Astrocyte (in vitro differentiated cells and primary cell): Measurements from ENCODE around the gene APC2. TPM values are rescaled to one million over a fixed set of nuclear protein-coding genes. Genes with fewer than 3 reads are reported as not detected.

Experiments used
- DNase-seq: peaks from one replicate; pipeline ENCODE4 v3.0.0-alpha.2; 2010; ENCODE audit warnings: low read depth
- FAIRE-seq: peaks from 2 replicates; lab custom pipeline; 2011; peaks lifted over from hg19 to GRCh38; lab: Jason Lieb, UNC
- H2AFZ ChIP-seq: 2 replicates; pipeline ENCODE4 v1.6.0; 2012; ENCODE audit warnings: low read depth, low read length, inconsistent platforms
- H3K27ac ChIP-seq: 2 replicates; pipeline ENCODE4 v1.5.1; 2011; ENCODE audit warnings: low read depth, low read length, inconsistent platforms
- H3K27me3 ChIP-seq: 2 replicates; pipeline ENCODE4 v1.6.0; 2011; ENCODE audit warnings: low read length, inconsistent platforms; ENCODE audit not compliant: insufficient read depth
- H3K36me3 ChIP-seq: 2 replicates; pipeline ENCODE4 v1.5.1; 2011; ENCODE audit warnings: low read length, inconsistent platforms; ENCODE audit not compliant: insufficient read depth
- H3K4me1 ChIP-seq: 2 replicates; pipeline ENCODE4 v1.5.1; 2011; ENCODE audit warnings: low read length, inconsistent platforms; ENCODE audit not compliant: insufficient read depth
- H3K4me2 ChIP-seq: 2 replicates; pipeline ENCODE4 v1.6.0; 2012; ENCODE audit warnings: low read length, inconsistent platforms
- H3K4me3 ChIP-seq: 2 replicates; pipeline ENCODE4 v1.5.1; 2011; ENCODE audit warnings: low read depth, mild to moderate bottlenecking, low read length, inconsistent platforms; ENCODE audit not compliant: insufficient read depth
- H3K79me2 ChIP-seq: 2 replicates; pipeline ENCODE4 v1.6.0; 2012; ENCODE audit warnings: mild to moderate bottlenecking, low read length, inconsistent platforms; ENCODE audit not compliant: insufficient read depth
- H3K9ac ChIP-seq: 2 replicates; pipeline ENCODE4 v1.6.0; 2012; ENCODE audit warnings: mild to moderate bottlenecking, low read length, inconsistent platforms
- H3K9me3 ChIP-seq: 2 replicates; pipeline ENCODE4 v1.5.1; 2012; ENCODE audit warnings: low read depth, mild to moderate bottlenecking, low read length, inconsistent platforms; ENCODE audit not compliant: insufficient read depth
- H4K20me1 ChIP-seq: 2 replicates; pipeline ENCODE4 v1.6.0; 2012; ENCODE audit warnings: low read length, inconsistent platforms; ENCODE audit not compliant: insufficient read depth
- H3K27ac Mint-ChIP-seq: one replicate; pipeline ENCODE4 v1.8.0; 2021; ENCODE audit warnings: mild to moderate bottlenecking, mixed read lengths; ENCODE audit not compliant: unreplicated experiment
- H3K27me3 Mint-ChIP-seq: one replicate; pipeline ENCODE4 v1.8.0; 2021; ENCODE audit warnings: low read depth, mixed read lengths; ENCODE audit not compliant: unreplicated experiment
- H3K36me3 Mint-ChIP-seq: one replicate; pipeline ENCODE4 v1.8.0; 2021; ENCODE audit warnings: low read depth, mixed read lengths; ENCODE audit not compliant: unreplicated experiment
- H3K4me1 Mint-ChIP-seq: one replicate; pipeline ENCODE4 v1.8.0; 2021; ENCODE audit warnings: low read depth, mixed read lengths; ENCODE audit not compliant: unreplicated experiment
- H3K4me3 Mint-ChIP-seq: one replicate; pipeline ENCODE4 v1.8.0; 2021; ENCODE audit warnings: mild to moderate bottlenecking, moderate library complexity, mixed read lengths; ENCODE audit not compliant: unreplicated experiment
- H3K9me3 Mint-ChIP-seq: one replicate; pipeline ENCODE4 v1.8.0; 2021; ENCODE audit warnings: mild to moderate bottlenecking, mixed read lengths; ENCODE audit not compliant: unreplicated experiment
- CTCF ChIP-seq: IDR thresholded peaks from 2 replicates; pipeline ENCODE4 v1.5.1; 2011; ENCODE audit warnings: low read depth, mild to moderate bottlenecking, inconsistent platforms, low read length, moderate library complexity; ENCODE audit not compliant: insufficient read depth
- EZH2 ChIP-seq: IDR thresholded peaks from 2 replicates; pipeline ENCODE4 v1.6.1; 2012; ENCODE audit warnings: mild to moderate bottlenecking, low read length, inconsistent platforms; ENCODE audit not compliant: insufficient read depth
- total RNA-seq: library from RNA; stranded (reverse); gene quantifications from 2 replicates; pipeline ENCODE4 v1.2.1, GENCODE V29; 2021

The APC2 gene
- total RNA-seq, 1 donor from 2014 or later: 7.1 TPM

GRCh38 chr19:1410136-1410786 is 39.7 kb upstream of the APC2 start:
- H3K36me3 Mint-ChIP-seq: peaks cover 4% of the 10 kb centered on the region
- Histone ChIP-seq H3K9me3 (no peaks in the 10 kb centered on the region), H3K4me1 (peaks cover 49% of the 10 kb centered on the region), H3K4me2 (peak overlapping the region; percentile 96), H4K20me1 (peaks cover 66% of the 10 kb centered on the region), H3K9ac (peak overlapping the region; percentile 93), H3K27me3 (no peaks in the 10 kb centered on the region), H3K36me3 (peaks cover 7% of the 10 kb centered on the region), H3K79me2 (peaks cover 77% of the 10 kb centered on the region), H3K27ac (peak overlapping the region; percentile 36), H3K4me3 (peak overlapping the region; percentile 84), H2AFZ (no peak overlapping the region)
- peak overlapping the region; percentile 97 for H3K4me3 Mint-ChIP-seq
- H3K9me3 Mint-ChIP-seq: no peaks in the 10 kb centered on the region
- peaks cover 39% of the 10 kb centered on the region for H3K4me1 Mint-ChIP-seq
- FAIRE-seq: no peak
- no peaks in the 10 kb centered on the region for H3K27me3 Mint-ChIP-seq
- DNase-seq: peak; percentile 65
- H3K27ac Mint-ChIP-seq: peak overlapping the region; percentile 9
- TF ChIP-seq EZH2: no peak
- TF ChIP-seq CTCF: no peak

GRCh38 chr19:1410789-1411188 is 39.1 kb upstream of the APC2 start:
- H3K27ac ChIP-seq: peak overlapping the region; percentile 36
- no peak overlapping the region for H3K4me3 ChIP-seq
- no peaks in the 10 kb centered on the region for H3K9me3 ChIP-seq
- DNase-seq: no peak
- no peaks in the 10 kb centered on the region for H3K27me3 Mint-ChIP-seq
- TF ChIP-seq EZH2 (no peak), CTCF (no peak)
- peaks cover 82% of the 10 kb centered on the region for H3K79me2 ChIP-seq
- H3K9ac ChIP-seq: peak overlapping the region; percentile 93
- peak overlapping the region; percentile 96 for H3K4me2 ChIP-seq
- no peaks in the 10 kb centered on the region for H3K27me3 ChIP-seq
- peak overlapping the region; percentile 97 for H3K4me3 Mint-ChIP-seq
- peaks cover 43% of the 10 kb centered on the region for H3K4me1 Mint-ChIP-seq
- H3K9me3 Mint-ChIP-seq: no peaks in the 10 kb centered on the region
- H2AFZ ChIP-seq: no peak overlapping the region
- H3K36me3 ChIP-seq: peaks cover 7% of the 10 kb centered on the region
- H4K20me1 ChIP-seq: peaks cover 70% of the 10 kb centered on the region
- no peak overlapping the region for H3K27ac Mint-ChIP-seq
- H3K4me1 ChIP-seq: peaks cover 54% of the 10 kb centered on the region
- peaks cover 4% of the 10 kb centered on the region for H3K36me3 Mint-ChIP-seq
- no peak for FAIRE-seq
